Testis (tissue), 3 donors: Measurements from ENCODE around the gene HSPA6. TPM values are rescaled to one million over a fixed set of nuclear protein-coding genes. Genes with fewer than 3 reads are reported as not detected.
A peak's percentile ranks its signal among the peaks of the same experiment; 100 is the strongest.
"Not testable (repeated sequence)": the region's sequence is repeated elsewhere in the genome, so short reads cannot be mapped to it uniquely, and the experiment has no call there.

Experiments used
- DNase-seq: peaks from one replicate; pipeline ENCODE4 v3.0.0-alpha.2; 2019
- H3K27ac ChIP-seq, 2 donors: fragments of 200-600 bp; sonication (generic); one replicate each; pipeline ENCODE4 v1.5.1; 2019
- H3K27me3 ChIP-seq: fragments of 200-600 bp; sonication (generic); one replicate; pipeline ENCODE4 v1.5.1; 2019
- H3K36me3 ChIP-seq: fragments of 200-600 bp; sonication (generic); one replicate; pipeline ENCODE4 v1.5.1; 2017; ENCODE audit warnings: low read depth; ENCODE audit errors: missing control alignments
- H3K4me1 ChIP-seq: fragments of 200-600 bp; sonication (generic); one replicate; pipeline ENCODE4 v1.5.1; 2019
- H3K4me3 ChIP-seq, 2 donors: fragments of 200-600 bp; sonication (generic); one replicate each; pipeline ENCODE4 v1.5.1; 2017 to 2019
- H3K9me3 ChIP-seq: fragments of 200-600 bp; sonication (generic); one replicate; pipeline ENCODE4 v1.5.1; 2017
- CTCF ChIP-seq, 3 experiments: fragments of 450-650 bp in 2 of 3; fragments of 200-600 bp in 1 of 3; sonication (generic) in 1 of 3; IDR thresholded peaks; one replicate each; pipeline ENCODE4 v1.5.1; 2016 to 2019; ENCODE audit warnings: antibody characterized with exemption in 3 of 3, mild to moderate bottlenecking in 2 of 3, moderate library complexity in 1 of 3
- POLR2A ChIP-seq: fragments of 450-650 bp; IDR thresholded peaks from one replicate; pipeline ENCODE4 v1.6.1; 2017; ENCODE audit warnings: antibody characterized with exemption, mild to moderate bottlenecking, moderate library complexity
- WGBS, 2 donors: methylation state at CpG; one replicate each; pipeline ENCODE4 v1.1.5; 2018; 5-methylcytosine and 5-hydroxymethylcytosine counted together
- intact Hi-C: fragments of 100-400 bp; cut with DNase I; formaldehyde crosslinking; loops from one replicate; pipeline ENCODE4 v1.15.1; 2023; ENCODE audit warnings: low total_unique reads
- polyA plus RNA-seq: library from polyadenylated mRNA; stranded (reverse); fragments of 350-450 nt; fragmentation: Illumina TruSeq; extraction: RNeasy Lipid Tissue Mini Kit (QIAGEN cat#74804); gene quantifications from one replicate; pipeline ENCODE4 v1.2.3, GENCODE V29; 2014; ENCODE audit warnings: low read depth, low replicate concordance; ENCODE audit not compliant: insufficient read depth
- total RNA-seq, 2 donors: library from RNA; depleted of rRNA; stranded (reverse); fragments of >200 nt; gene quantifications; one replicate each; pipeline ENCODE4 v1.2.3, GENCODE V29; 2016

The HSPA6 gene
- total and polyA plus RNA-seq, 3 donors from 2014 or later: 0.94 to 2.8 (median 2.5) TPM

DNA sequence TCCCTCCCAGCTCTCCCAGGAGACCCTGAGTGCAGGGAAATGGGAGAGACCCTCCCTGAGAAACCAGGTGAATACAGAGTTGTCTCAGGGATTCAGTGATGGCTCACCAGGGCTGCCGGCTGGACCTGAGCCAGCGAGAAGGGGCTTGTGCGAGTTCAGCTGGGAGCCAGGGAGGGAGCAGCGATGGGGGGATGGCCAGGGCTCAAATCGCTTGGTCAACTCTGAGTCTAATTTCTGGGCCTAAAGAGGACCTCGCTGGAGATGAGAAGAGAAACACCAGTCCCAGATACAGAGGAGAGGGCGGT is 12.6 kb upstream of the HSPA6 start:
- Histone ChIP-seq H3K36me3 (no peaks in the 10 kb centered on the region), H3K27me3 (no peaks in the 10 kb centered on the region), H3K4me1 (no peaks in the 10 kb centered on the region), H3K27ac (no peak overlapping the region), H3K4me3 (no peak overlapping the region), H3K9me3 (no peaks in the 10 kb centered on the region)
- no peak for TF ChIP-seq POLR2A
- no peak for TF ChIP-seq CTCF (IDR thresholded peaks at IDR 0.05)
- intact Hi-C loops: no loop called here
- 96% methylated on average over 7 of the region's 7 CpGs for WGBS, 2 donors
- DNase-seq: no peak

DNA sequence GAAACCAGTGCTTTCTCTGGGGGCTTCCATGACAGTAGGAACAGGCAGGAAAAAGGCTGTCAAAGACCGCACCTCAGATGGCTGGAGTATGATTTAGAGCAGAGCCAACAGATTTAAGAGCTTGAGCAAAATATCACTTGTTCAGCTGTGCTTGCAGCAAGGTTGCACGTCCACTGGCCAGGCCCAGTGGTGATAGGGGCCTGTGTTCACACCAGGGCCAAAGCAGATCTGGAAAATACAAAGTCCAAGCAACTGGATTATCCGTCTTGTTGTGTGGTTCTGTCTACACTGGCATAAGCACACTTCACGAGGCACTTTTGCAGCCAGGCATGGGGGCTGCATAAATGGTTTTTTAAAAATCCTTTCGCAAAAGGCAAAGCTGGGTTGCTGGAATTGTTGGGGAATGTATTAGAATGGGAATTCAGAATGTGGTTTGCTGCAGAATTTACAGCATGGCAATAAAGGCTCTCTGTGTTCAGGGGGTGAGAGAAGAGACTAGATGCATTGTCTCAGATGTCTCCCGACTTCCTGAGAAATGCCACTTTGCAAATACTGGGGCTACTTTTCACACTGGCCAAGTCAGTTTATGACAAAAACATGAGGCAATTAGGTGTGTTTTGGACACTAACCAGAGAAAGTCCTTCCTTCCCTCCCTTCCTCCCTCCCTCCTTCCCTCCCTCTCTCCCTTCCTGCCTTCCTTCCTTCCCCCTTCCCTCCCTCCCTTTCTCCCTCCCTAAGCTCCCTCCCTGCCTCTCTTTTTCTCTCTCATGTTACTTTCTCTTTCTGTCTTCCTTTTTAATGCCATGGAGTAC is 11.5 kb upstream of the HSPA6 start:
- DNase-seq, intact Hi-C loops, H3K9me3 ChIP-seq, H3K36me3 ChIP-seq, H3K4me1 ChIP-seq, H3K27ac ChIP-seq, H3K27me3 ChIP-seq, H3K4me3 ChIP-seq: not testable (repeated sequence)
- WGBS, 2 donors: 80 to 89% methylated on average over 6 of the region's 6 CpGs

DNA sequence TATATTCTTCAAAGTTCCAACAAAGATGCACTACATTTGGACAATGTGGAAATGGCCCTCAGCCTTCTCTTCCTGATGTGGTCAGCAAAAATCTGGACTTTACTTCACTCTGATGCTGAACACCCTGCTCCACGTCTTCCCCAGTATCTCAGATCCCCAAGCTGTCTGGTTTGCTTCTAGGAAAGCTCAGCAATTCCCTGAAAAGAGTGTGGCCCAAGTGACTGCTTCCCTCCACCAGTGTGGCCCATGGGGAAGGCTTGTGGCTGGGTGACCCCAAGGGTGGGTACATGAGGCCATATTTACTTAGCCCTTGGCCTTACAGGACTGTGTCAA is 10.9 kb upstream of the HSPA6 start:
- no CpG with 5 or more reads among the region's 1 CpG for WGBS, 2 donors
- H3K4me1 ChIP-seq, H3K9me3 ChIP-seq, intact Hi-C loops, H3K36me3 ChIP-seq, H3K27me3 ChIP-seq, H3K27ac ChIP-seq, DNase-seq, H3K4me3 ChIP-seq: not testable (repeated sequence)

GRCh38 chr1:161513953-161514352 is 10.4 kb upstream of the HSPA6 start:
- H3K27ac ChIP-seq, H3K36me3 ChIP-seq, H3K4me3 ChIP-seq, H3K4me1 ChIP-seq, H3K9me3 ChIP-seq, DNase-seq, intact Hi-C loops, H3K27me3 ChIP-seq: not testable (repeated sequence)
- WGBS, 2 donors: 85 to 97% methylated on average over 1 of the region's 1 CpG

- peak overlapping the region in 1 of 2 donors; percentile 79 for H3K4me3 ChIP-seq
Observed at GRCh38 chr1:161523041-161523816, 1.1 kb upstream of the HSPA6 start.

GRCh38 chr1:161524742-161525291 is 477 bp downstream of the HSPA6 start:
- WGBS, 2 donors: 3% methylated on average over 14 of the region's 55 CpGs; no CpG with 5 or more reads in 1 of the 2 donors
- DNase-seq, intact Hi-C loops, H3K9me3 ChIP-seq, H3K4me1 ChIP-seq, H3K36me3 ChIP-seq, H3K27me3 ChIP-seq, H3K27ac ChIP-seq: not testable (repeated sequence)
- peak overlapping the region; percentile 34 to 79 for H3K4me3 ChIP-seq

More at GRCh38 chr1:161523041-161523816, 1.1 kb upstream of the HSPA6 start:
- H3K36me3 ChIP-seq, H3K4me1 ChIP-seq, H3K27me3 ChIP-seq, DNase-seq, H3K9me3 ChIP-seq, intact Hi-C loops: not testable (repeated sequence)
- WGBS, 2 donors: 59 to 68% methylated on average over 16 to 20 of the region's 20 CpGs
- H3K27ac ChIP-seq: peak overlapping the region in 1 of 2 donors; percentile 89

GRCh38 chr1:161525321-161525720 is 981 bp downstream of the HSPA6 start:
- peak overlapping the region; percentile 34 to 79 for H3K4me3 ChIP-seq
- H3K4me1 ChIP-seq, H3K9me3 ChIP-seq, H3K27me3 ChIP-seq, H3K27ac ChIP-seq, H3K36me3 ChIP-seq, DNase-seq, intact Hi-C loops: not testable (repeated sequence)
- WGBS, 2 donors: 29% methylated on average over 17 of the region's 23 CpGs; no CpG with 5 or more reads in 1 of the 2 donors

- H3K4me1 ChIP-seq, H3K9me3 ChIP-seq, H3K27ac ChIP-seq, intact Hi-C loops, DNase-seq, H3K4me3 ChIP-seq, H3K27me3 ChIP-seq, H3K36me3 ChIP-seq: not testable (repeated sequence)
- 47 to 71% methylated on average over 6 to 7 of the region's 7 CpGs for WGBS, 2 donors
Observed at GRCh38 chr1:161525918-161526317, 1.6 kb downstream of the HSPA6 start.

- WGBS, 2 donors: 48 to 52% methylated on average over 3 of the region's 3 CpGs
Observed at GRCh38 chr1:161528550-161528949, 4.2 kb downstream of the HSPA6 start.

DNA sequence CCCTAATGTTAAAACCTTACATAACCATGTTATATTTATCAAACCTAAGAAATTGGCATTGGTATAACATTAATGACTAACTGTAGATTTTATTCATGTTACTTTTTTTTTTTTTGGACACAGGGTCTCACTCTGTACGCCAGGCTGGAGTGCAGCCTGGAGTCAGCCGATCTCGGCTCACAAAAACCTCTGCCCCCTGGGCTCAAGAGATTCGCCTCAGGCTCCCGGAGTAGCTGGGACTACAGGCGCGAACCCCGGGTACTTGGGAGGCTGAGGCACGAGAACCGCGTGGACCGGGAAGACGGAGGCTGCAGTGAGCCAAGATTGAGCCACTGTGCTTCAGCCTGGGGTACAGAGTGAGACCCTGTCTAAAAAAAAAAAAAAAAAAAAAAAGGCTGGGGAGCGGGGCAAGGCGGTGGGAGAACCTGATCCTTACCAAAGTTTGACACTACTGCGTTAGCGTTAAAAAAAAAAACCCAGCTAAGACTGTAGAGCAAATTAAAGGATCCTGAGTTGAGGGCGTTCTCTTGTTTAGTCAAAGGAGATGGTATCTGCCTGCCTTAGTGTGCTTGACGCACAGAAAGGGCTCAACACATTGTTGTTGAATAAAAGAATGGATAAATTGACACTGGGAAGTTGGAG is 5.2 kb downstream of the HSPA6 start:
- Histone ChIP-seq H3K4me3 (peak overlapping the region in 1 of 2 donors; percentile 69), H3K27ac (peak overlapping the region in 1 of 2 donors; percentile 92)
- H3K9me3 ChIP-seq, DNase-seq, H3K36me3 ChIP-seq, intact Hi-C loops, H3K4me1 ChIP-seq, H3K27me3 ChIP-seq: not testable (repeated sequence)
- WGBS, 2 donors: 15% methylated on average over 19 of the region's 19 CpGs

More at GRCh38 chr1:161528550-161528949, 4.2 kb downstream of the HSPA6 start:
- H3K27me3 ChIP-seq, H3K9me3 ChIP-seq, intact Hi-C loops, H3K36me3 ChIP-seq, H3K4me3 ChIP-seq, DNase-seq, H3K4me1 ChIP-seq, H3K27ac ChIP-seq: not testable (repeated sequence)
